ENCODE results near the gene WASF3.

GRCh38 chr13:26678330-26678729 is 120.8 kb downstream of the WASF3 start:
- TF ChIP-seq CTCF (conservative IDR thresholded peaks at IDR 0.05; ENCODE audit: low read depth, low read length) = no peak
- TF ChIP-seq EZH2 (IDR thresholded peaks at IDR 0.05; ENCODE audit: borderline replicate concordance, low read depth, low read length, poor library complexity, severe bottlenecking) = no peak

Measured in A673 (cell line).